Esophagus mucosa (tissue), 1 donor: ENCODE data around the gene PRDM16. TPM values are rescaled to one million over a fixed set of nuclear protein-coding genes. Genes with fewer than 3 reads are reported as not detected.
A peak's percentile ranks its signal among the peaks of the same experiment; 100 is the strongest.

Source experiments
- ATAC-seq: fragments of 200-7000 bp; cut with Tn5 transposase; one replicate; pipeline ENCODE4 v1.9.1; 2020
- total RNA-seq: library from RNA; stranded (reverse); gene quantifications from one replicate; pipeline ENCODE4 v1.2.4, GENCODE V29; 2023
- donor health status: DM: yes; HTN: yes; CAD: no.

Gene PRDM16
- total RNA-seq, 1 donor from 2014 or later: 0.44 TPM

DNA sequence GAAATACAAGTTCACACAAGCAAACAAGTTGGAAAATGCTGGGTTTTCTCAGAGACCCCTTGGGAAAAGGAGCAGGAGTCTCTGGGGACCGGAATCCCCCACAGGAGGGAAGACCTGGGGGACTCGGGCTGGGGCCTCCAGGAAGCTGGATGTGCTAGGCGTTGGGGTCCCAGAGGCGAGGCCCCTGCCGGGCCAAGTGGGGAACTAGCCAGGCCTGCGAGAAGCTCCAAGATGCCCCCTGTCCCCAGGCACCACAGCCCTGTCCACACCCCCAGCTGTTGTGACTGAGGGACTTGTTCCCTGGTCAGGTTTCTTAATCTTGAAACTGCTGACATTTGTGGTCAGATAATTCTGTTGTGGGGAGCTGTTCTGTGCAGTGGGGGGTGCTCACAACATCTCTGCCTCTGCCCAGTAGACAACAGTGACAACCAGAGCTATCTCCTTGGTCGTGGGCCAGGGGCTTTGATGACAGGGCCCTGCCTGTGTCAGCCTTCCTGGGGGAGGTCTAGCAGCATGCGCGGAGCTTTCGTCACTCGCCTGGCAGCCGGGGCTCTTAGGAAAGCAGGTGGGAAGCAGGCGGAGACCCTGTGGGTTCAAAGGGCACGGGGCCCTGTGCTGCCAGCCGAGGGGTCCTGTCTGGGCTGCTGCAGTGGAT is 259.1 kb downstream of the PRDM16 start:
- no peak for ATAC-seq

GRCh38 chr1:3329640-3330281 is 260.8 kb downstream of the PRDM16 start:
- no peak for ATAC-seq

DNA sequence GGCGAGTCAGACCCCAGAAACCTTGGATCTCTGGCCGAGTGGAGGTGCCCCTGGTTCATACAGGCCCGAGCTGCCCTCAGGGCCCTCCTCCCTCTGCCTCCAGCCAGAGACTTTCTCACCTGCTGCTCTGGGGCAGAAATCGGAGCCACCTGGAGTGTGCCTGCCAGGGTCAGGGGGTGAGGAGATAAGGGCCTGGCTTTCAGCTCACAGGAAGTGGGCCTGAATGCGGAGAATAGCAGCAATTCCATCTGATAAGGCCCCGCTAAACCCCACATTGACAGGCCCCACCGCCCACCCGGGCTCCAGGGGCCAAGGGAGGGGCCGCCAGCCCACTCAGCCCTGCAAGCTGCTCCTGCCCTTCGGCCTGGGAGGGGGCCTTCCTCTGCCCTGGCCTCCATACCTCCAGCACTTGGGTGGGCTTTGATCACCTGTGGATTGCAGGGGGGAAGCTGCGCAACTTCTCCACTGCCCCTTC is 261.8 kb downstream of the PRDM16 start:
- no peak for ATAC-seq

GRCh38 chr1:3331564-3331963 is 262.6 kb downstream of the PRDM16 start:
- no peak for ATAC-seq

GRCh38 chr1:3332043-3332442 is 263.0 kb downstream of the PRDM16 start:
- ATAC-seq: no peak

GRCh38 chr1:3332662-3333061 is 263.7 kb downstream of the PRDM16 start:
- ATAC-seq: no peak

- ATAC-seq: no peak
These were observed 264.9 kb downstream of the PRDM16 start for GRCh38 chr1:3333903-3334302.

DNA sequence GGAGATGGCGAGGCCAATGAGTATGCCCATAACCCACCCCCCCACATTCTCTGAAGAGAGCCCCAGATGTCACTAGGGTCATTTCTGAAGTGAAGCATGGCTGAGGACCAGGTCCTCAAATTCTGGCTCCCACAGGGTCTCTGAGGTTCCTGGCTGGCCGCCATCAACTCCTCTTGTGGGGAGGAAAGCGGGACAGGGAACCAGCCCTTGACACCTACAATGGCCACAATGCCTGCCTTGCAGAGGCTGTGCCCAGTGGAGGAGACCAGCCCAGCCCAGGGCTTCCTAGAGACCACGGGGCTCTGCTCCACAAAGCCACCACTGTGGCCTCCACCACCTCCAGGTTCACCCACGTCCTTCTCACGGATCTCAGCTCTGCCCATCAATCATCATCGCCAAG is 265.4 kb downstream of the PRDM16 start:
- ATAC-seq: no peak

- no peak for ATAC-seq
These were observed 267.0 kb downstream of the PRDM16 start for GRCh38 chr1:3335754-3336640.

DNA sequence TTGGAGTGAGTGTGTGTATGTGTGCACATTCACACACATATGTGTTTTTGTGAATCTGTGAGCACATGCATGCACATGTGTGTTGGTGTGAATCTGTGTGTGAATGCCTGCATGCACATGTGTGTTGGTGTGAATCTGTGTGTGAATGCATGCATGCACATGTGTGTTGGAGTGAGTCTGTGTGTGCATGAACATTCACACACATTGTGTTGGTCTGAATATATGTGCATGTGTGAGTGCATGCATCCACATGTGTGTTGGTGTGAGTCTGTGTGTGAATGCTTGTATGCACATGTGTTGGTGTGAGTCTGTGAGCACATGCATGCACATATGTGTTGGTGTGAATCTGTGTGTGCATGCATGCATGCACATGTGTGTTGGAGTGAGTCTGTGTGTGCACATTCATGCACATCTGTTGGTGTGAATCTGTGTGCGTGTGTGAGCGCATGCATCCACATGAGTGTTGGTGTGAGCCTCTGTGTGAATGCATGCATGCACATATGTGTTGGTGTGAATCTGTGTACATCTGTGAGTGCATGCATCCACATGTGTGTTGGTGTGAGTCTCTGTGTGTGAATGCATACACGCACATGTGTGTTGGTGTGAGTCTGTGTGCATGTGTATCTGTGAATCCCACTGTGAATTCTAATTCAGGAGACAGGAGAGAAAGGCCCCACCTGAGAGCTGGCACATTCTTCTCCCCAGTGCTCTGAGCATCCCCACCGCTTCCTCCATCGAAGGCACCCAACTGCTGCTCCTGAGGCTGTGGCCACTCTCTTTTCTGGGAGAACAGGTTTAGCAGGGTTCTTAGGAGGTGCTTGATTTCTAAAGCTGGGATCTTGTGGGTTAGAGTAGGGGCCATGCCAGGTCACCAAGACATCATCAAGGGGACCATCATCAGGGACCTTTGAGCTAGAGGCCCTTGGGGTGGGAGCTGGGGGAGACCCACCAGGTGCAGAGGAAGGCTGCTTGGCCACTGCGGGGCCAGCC is 267.9 kb downstream of the PRDM16 start:
- ATAC-seq: peak; percentile 18

- ATAC-seq: no peak
These were observed 269.1 kb downstream of the PRDM16 start for GRCh38 chr1:3337798-3338724.

GRCh38 chr1:3338725-3339070 is 269.7 kb downstream of the PRDM16 start:
- no peak for ATAC-seq

- ATAC-seq: no peak
These were observed 270.9 kb downstream of the PRDM16 start for GRCh38 chr1:3339856-3340255.

- ATAC-seq: no peak
These were observed 271.7 kb downstream of the PRDM16 start for GRCh38 chr1:3340548-3341235.

- no peak for ATAC-seq
These were observed 272.4 kb downstream of the PRDM16 start for GRCh38 chr1:3341236-3341994.

GRCh38 chr1:3342960-3343359 is 274.0 kb downstream of the PRDM16 start:
- ATAC-seq: no peak

GRCh38 chr1:3344395-3344794 is 275.4 kb downstream of the PRDM16 start:
- no peak for ATAC-seq

DNA sequence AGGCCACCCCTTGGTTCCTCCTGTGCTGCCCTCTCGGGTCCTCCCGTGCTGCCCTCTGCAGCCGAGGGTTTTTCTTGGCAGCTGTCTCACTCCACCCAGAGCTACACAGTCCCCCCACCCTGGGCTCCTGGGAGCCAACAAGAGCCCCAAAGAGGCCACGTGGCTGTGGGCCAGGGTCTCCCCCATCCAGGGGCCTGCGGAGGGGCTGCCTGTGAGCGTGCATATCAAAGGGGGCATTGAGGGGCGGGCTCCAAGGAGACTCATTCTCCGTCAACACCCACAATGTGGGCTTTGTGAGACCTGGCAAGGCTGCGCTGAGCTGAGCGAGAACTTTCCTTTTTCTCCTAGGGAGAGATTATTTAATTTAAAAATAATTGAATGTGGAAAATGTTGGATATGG is 276.8 kb downstream of the PRDM16 start:
- no peak for ATAC-seq

- no peak for ATAC-seq
These were observed 277.5 kb downstream of the PRDM16 start for GRCh38 chr1:3346478-3346877.
